Neuronal stem cell (in vitro differentiated cells): ENCODE data around the gene PIGN. TPM values are rescaled to one million over a fixed set of nuclear protein-coding genes. Genes with fewer than 3 reads are reported as not detected.
A peak's percentile ranks its signal among the peaks of the same experiment; 100 is the strongest.

Source experiments
- DNase-seq: peaks from one replicate; pipeline ENCODE4 v3.0.0-alpha.2; 2013; ENCODE audit warnings: low spot score
- H2AFZ ChIP-seq: one replicate; pipeline ENCODE4 v1.6.1; 2013; ENCODE audit warnings: mild to moderate bottlenecking, low read length, inconsistent platforms
- H2AK5ac ChIP-seq: 2 replicates; pipeline ENCODE4 v1.6.1; 2013; ENCODE audit warnings: low read depth, mild to moderate bottlenecking, inconsistent platforms, low read length, moderate library complexity, mixed read lengths
- H2BK120ac ChIP-seq: 2 replicates; pipeline ENCODE4 v1.6.1; 2013; ENCODE audit warnings: low read depth, mild to moderate bottlenecking, inconsistent platforms, low read length, moderate library complexity, mixed read lengths
- H2BK12ac ChIP-seq: one replicate; pipeline ENCODE4 v1.6.1; 2013; ENCODE audit warnings: low read length, inconsistent platforms
- H2BK15ac ChIP-seq: 2 replicates; pipeline ENCODE4 v1.6.1; 2013; ENCODE audit warnings: mild to moderate bottlenecking, low read length, inconsistent platforms, mixed read lengths
- H2BK5ac ChIP-seq: one replicate; pipeline ENCODE4 v1.6.1; 2013; ENCODE audit warnings: inconsistent platforms, mild to moderate bottlenecking, low read length, moderate library complexity
- H3K14ac ChIP-seq: one replicate; pipeline ENCODE4 v1.6.1; 2013; ENCODE audit warnings: low read length, inconsistent platforms
- H3K18ac ChIP-seq: 2 replicates; pipeline ENCODE4 v1.6.1; 2013; ENCODE audit warnings: low read length, inconsistent platforms
- H3K23ac ChIP-seq: 2 replicates; pipeline ENCODE4 v1.6.1; 2013; ENCODE audit warnings: low read depth, mild to moderate bottlenecking, mixed read lengths, low read length, inconsistent platforms; ENCODE audit not compliant: poor library complexity
- H3K27ac ChIP-seq: replicated peaks from 3 replicates; pipeline ENCODE4 v1.5.1; 2013; ENCODE audit warnings: low read length, inconsistent platforms
- H3K27me3 ChIP-seq, 3 experiments: 2 replicates each; pipeline ENCODE4 v1.6.1; 2013; ENCODE audit warnings: low read length in 3 of 3, mild to moderate bottlenecking in 2 of 3, inconsistent platforms in 1 of 3, low read depth in 1 of 3, mixed read lengths in 1 of 3, moderate library complexity in 1 of 3; ENCODE audit not compliant: control insufficient read depth in 3 of 3, insufficient read depth in 3 of 3
- H3K36me3 ChIP-seq, 2 donors: replicated peaks in 1 of 2; 2 replicates each; pipeline ENCODE4 v1.6.1; 2013; ENCODE audit warnings: low read length in 2 of 2; ENCODE audit not compliant: control insufficient read depth in 2 of 2, insufficient read depth in 2 of 2
- H3K4ac ChIP-seq: 2 replicates; pipeline ENCODE4 v1.6.1; 2013; ENCODE audit warnings: inconsistent platforms, mild to moderate bottlenecking, low read length, moderate library complexity
- H3K4me1 ChIP-seq, 2 donors: 1 replicate in 1 of 2; 2 replicates in 1 of 2; pipeline ENCODE4 v1.6.1; 2013; ENCODE audit warnings: low read length in 2 of 2, low read depth in 1 of 2; ENCODE audit not compliant: control insufficient read depth in 2 of 2, insufficient read depth in 1 of 2
- H3K4me2 ChIP-seq: one replicate; pipeline ENCODE4 v1.6.1; 2013; ENCODE audit warnings: mild to moderate bottlenecking, low read length, inconsistent platforms; ENCODE audit not compliant: insufficient read depth, poor library complexity, severe bottlenecking
- H3K4me3 ChIP-seq, 2 donors: 2 replicates each; pipeline ENCODE4 v1.5.1; 2013; ENCODE audit warnings: low read length in 2 of 2, mild to moderate bottlenecking in 2 of 2, inconsistent platforms in 1 of 2, moderate library complexity in 1 of 2
- H3K79me1 ChIP-seq: one replicate; pipeline ENCODE4 v1.6.1; 2013; ENCODE audit warnings: low read depth, mild to moderate bottlenecking, inconsistent platforms, low read length, moderate library complexity
- H3K9ac ChIP-seq: one replicate; pipeline ENCODE4 v1.6.1; 2013; ENCODE audit warnings: mild to moderate bottlenecking, low read depth, low read length, inconsistent platforms; ENCODE audit not compliant: poor library complexity
- H3K9me3 ChIP-seq, 2 donors: replicated peaks in 1 of 2; 2 replicates each; pipeline versions ENCODE3 to v1.6.1; 2013; ENCODE audit warnings: low read length in 2 of 2, mild to moderate bottlenecking in 2 of 2, inconsistent platforms in 1 of 2, low read depth in 1 of 2, mixed read lengths in 1 of 2, moderate library complexity in 1 of 2; ENCODE audit not compliant: control insufficient read depth in 2 of 2, insufficient read depth in 1 of 2
- H4K8ac ChIP-seq: one replicate; pipeline ENCODE4 v1.6.1; 2013; ENCODE audit warnings: low read depth, mild to moderate bottlenecking, inconsistent platforms, low read length, moderate library complexity
- H4K91ac ChIP-seq: one replicate; pipeline ENCODE4 v1.6.1; 2013; ENCODE audit warnings: low read length, low read depth, mild to moderate bottlenecking, inconsistent platforms; ENCODE audit not compliant: poor library complexity
- WGBS, 2 donors: extraction: QIAGEN DNeasy Blood & Tissue Kit; methylation state at CpG; one replicate each; pipeline ENCODE4 v1.1.7; 2013; ENCODE audit warnings: missing lambda C conversion rate in 2 of 2, mixed read lengths in 1 of 2; ENCODE audit not compliant: insufficient read length in 2 of 2, insufficient replicate concordance in 1 of 2; ENCODE audit errors: extremely low coverage in 2 of 2; 5-methylcytosine and 5-hydroxymethylcytosine counted together
- polyA plus RNA-seq, 2 experiments: library from polyadenylated mRNA; stranded (reverse); fragments of 200-250 nt; gene quantifications; one replicate each; pipeline ENCODE4 v1.2.3, GENCODE V29; 2013

The PIGN gene, protein sequence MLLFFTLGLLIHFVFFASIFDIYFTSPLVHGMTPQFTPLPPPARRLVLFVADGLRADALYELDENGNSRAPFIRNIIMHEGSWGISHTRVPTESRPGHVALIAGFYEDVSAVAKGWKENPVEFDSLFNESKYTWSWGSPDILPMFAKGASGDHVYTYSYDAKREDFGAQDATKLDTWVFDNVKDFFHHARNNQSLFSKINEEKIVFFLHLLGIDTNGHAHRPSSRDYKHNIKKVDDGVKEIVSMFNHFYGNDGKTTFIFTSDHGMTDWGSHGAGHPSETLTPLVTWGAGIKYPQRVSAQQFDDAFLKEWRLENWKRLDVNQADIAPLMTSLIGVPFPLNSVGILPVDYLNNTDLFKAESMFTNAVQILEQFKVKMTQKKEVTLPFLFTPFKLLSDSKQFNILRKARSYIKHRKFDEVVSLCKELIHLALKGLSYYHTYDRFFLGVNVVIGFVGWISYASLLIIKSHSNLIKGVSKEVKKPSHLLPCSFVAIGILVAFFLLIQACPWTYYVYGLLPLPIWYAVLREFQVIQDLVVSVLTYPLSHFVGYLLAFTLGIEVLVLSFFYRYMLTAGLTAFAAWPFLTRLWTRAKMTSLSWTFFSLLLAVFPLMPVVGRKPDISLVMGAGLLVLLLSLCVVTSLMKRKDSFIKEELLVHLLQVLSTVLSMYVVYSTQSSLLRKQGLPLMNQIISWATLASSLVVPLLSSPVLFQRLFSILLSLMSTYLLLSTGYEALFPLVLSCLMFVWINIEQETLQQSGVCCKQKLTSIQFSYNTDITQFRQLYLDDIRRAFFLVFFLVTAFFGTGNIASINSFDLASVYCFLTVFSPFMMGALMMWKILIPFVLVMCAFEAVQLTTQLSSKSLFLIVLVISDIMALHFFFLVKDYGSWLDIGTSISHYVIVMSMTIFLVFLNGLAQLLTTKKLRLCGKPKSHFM
- 9.3 TPM for polyA plus RNA-seq (2013, experiment 1 of 2)
- polyA plus RNA-seq (2013, experiment 2 of 2), result 10.0 TPM

DNA sequence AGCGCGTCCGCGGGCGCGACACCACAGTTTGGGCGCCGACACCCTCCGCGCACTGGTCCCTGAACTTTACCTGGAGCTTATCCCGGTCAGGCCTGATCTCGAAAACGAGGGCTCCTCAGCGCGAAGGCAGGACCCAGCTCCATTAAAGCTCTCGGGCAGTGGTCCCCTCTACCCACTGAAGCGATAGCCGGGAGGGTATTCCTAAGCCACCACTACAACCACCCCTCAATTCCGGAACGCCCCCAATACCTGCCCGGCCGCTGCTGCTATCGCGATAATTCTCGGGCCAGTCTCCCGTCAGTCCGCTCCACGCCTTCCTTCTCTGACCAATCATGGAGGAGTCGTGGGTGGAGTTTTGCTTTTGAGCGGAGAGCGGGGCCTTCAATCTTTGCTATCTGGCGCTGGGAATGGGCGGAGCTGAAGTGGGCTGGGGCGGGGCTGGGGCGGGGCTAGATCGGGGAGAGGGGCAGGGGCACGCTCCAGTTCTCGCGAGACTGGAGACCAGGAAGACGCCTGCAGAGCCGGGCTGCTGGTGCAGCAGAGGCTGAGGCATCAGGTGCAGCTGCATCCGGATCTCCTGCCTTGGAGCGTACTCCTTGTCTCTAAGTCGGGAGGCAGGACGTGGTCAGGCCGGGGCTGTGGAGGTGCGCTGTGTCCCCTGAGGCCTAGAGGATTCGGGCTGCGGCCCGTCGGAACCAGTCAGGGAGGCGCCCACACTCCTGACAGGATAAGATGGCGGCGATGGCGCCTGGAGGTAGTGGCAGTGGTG, at the start of gene PIGN, which contains the start of gene RELCH:
PIGN (minus strand) TSS at position 283 of the 769 bp plus-strand sequence. CDS start 25,703 bp downstream, outside the sequence.
RELCH (plus strand) TSS at position 482 of the 769 bp plus-strand sequence; CDS start at position 733, 251 bp downstream.
- DNase-seq, result peak; percentile 99
- H3K9ac ChIP-seq, result peak within 1 kb of the TSS; percentile 99
- WGBS, 2 donors, result no CpG with 5 or more reads among the region's 55 CpGs
- H2AFZ ChIP-seq, result peak within 1 kb of the TSS; percentile 98
- no peak within 1 kb of the TSS for H3K4ac ChIP-seq
- H4K91ac ChIP-seq, result no peak within 1 kb of the TSS
- peak within 1 kb of the TSS; percentile 92 for H2AK5ac ChIP-seq
- no peak within 1 kb of the TSS for H2BK120ac ChIP-seq
- peak within 1 kb of the TSS; percentile 85 for H3K4me2 ChIP-seq
- H3K4me3 ChIP-seq, result peak within 1 kb of the TSS; percentile 99 to 100
- peaks cover 0 to 3% of the 10 kb centered on the region in 2 donors for H3K36me3 ChIP-seq
- peak within 1 kb of the TSS; percentile 98 for H3K18ac ChIP-seq
- peaks cover 0 to 10% of the 10 kb centered on the region in 2 donors for H3K9me3 ChIP-seq
- H3K4me1 ChIP-seq, result peaks cover 0 to 6% of the 10 kb centered on the region in 2 donors
- H3K79me1 ChIP-seq, result peaks cover 9% of the 10 kb centered on the region
- peak within 1 kb of the TSS; percentile 71 for H2BK15ac ChIP-seq
- peak within 1 kb of the TSS; percentile 6 for H2BK12ac ChIP-seq
- peak within 1 kb of the TSS; percentile 93 for H3K23ac ChIP-seq
- H3K27ac ChIP-seq, result peak within 1 kb of the TSS; percentile 91
- peak within 1 kb of the TSS; percentile 65 for H4K8ac ChIP-seq
- H3K14ac ChIP-seq, result peak within 1 kb of the TSS; percentile 98
- H2BK5ac ChIP-seq, result peak within 1 kb of the TSS; percentile 82
- no peaks in the 10 kb centered on the region for H3K27me3 ChIP-seq

DNA sequence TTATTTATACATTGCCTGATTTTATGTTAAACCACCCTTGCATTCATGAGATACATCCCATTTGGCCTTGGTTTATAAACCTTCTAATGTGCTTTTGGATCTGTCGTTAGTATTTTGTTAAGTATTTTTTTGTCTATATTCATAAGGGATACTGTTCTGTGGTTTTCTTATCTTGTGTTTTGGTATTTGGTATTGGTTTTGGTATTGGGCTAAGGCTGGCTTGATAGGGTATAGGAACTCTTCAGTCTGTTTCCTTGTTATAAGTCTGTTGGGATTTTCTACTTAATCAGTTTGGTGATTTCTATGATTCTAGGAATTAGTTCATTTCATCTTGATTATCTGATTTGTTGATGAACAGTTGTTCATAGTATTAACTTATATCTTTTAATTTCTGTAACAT, 49.4 kb upstream of the PIGN start:
- no peak overlapping the region for H2AK5ac ChIP-seq
- no peak overlapping the region for H2BK5ac ChIP-seq
- H3K27ac ChIP-seq, result no peak overlapping the region
- DNase-seq, result no peak
- no peak overlapping the region for H3K23ac ChIP-seq
- no peak overlapping the region for H2BK120ac ChIP-seq
- H3K79me1 ChIP-seq, result no peaks in the 10 kb centered on the region
- no peaks in the 10 kb centered on the region for H3K27me3 ChIP-seq
- WGBS, 2 donors, result no CpG with 5 or more reads among the region's 1 CpG
- no peak overlapping the region for H2AFZ ChIP-seq
- no peak overlapping the region for H3K4ac ChIP-seq
- no peak overlapping the region for H3K4me2 ChIP-seq
- H3K14ac ChIP-seq, result no peak overlapping the region
- H3K9me3 ChIP-seq, result peaks cover 6 to 13% of the 10 kb centered on the region in 2 donors
- H3K36me3 ChIP-seq, result peaks cover 4 to 77% of the 10 kb centered on the region in 2 donors
- no peak overlapping the region for H3K9ac ChIP-seq
- H3K4me3 ChIP-seq, result no peak overlapping the region
- H3K18ac ChIP-seq, result no peak overlapping the region
- H4K91ac ChIP-seq, result no peak overlapping the region
- no peak overlapping the region for H2BK15ac ChIP-seq
- no peak overlapping the region for H2BK12ac ChIP-seq
- H4K8ac ChIP-seq, result no peak overlapping the region
- no peaks in the 10 kb centered on the region for H3K4me1 ChIP-seq

DNA sequence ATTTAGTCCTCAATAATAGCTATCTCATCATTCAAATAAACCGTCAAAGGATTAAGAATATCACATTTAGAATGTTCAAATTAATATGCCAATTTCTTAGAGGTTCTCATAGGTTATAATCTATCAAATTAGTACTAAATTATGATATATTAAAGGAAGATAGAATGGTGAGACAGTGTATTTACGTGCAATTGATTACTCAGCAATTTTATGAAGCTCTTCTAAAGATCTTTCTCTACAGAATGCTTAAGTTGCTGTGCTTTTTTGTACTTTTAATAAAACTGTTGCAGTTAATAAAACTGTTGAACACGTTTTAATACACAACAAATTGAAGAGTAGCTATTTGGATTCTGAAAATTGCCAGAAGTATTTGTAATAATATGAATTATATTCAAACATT, 39.2 kb upstream of the PIGN start:
- no peak for DNase-seq
- H4K8ac ChIP-seq, result no peak overlapping the region
- no peak overlapping the region for H2BK120ac ChIP-seq
- no peak overlapping the region for H3K4me2 ChIP-seq
- peaks cover 0 to 2% of the 10 kb centered on the region in 2 donors for H3K4me1 ChIP-seq
- no peak overlapping the region for H4K91ac ChIP-seq
- no peak overlapping the region for H3K27ac ChIP-seq
- H2AK5ac ChIP-seq, result no peak overlapping the region
- no peak overlapping the region for H3K4me3 ChIP-seq
- H3K14ac ChIP-seq, result no peak overlapping the region
- peaks cover 3 to 98% of the 10 kb centered on the region in 2 donors for H3K36me3 ChIP-seq
- no peaks in the 10 kb centered on the region for H3K79me1 ChIP-seq
- H3K9ac ChIP-seq, result no peak overlapping the region
- H3K27me3 ChIP-seq, result no peaks in the 10 kb centered on the region
- H3K18ac ChIP-seq, result no peak overlapping the region
- no peak overlapping the region for H2AFZ ChIP-seq
- H3K23ac ChIP-seq, result no peak overlapping the region
- H3K9me3 ChIP-seq, result peaks cover 0 to 27% of the 10 kb centered on the region in 2 donors
- H3K4ac ChIP-seq, result no peak overlapping the region
- WGBS, 2 donors, result no CpG with 5 or more reads among the region's 3 CpGs
- H2BK15ac ChIP-seq, result no peak overlapping the region
- no peak overlapping the region for H2BK12ac ChIP-seq
- no peak overlapping the region for H2BK5ac ChIP-seq
